ENCODE data around the gene CNKSR1.

CNKSR1 gene

GRCh38 chr1:26132834-26133167 lies 44.5 kb upstream of the CNKSR1 start:
- ChIA-PET POLR2A (no interaction called here), CTCF (interaction anchor here (1.1 kb wide), 1 partner anchor 13 kb away, joined by 6 read pairs; no protein-coding TSS in a partner anchor)
- no peaks in the 10 kb centered on the region for H3K4me1 ChIP-seq (ENCODE audit: control insufficient read depth, insufficient read depth, low read length)
- no peaks in the 10 kb centered on the region for H3K9me3 ChIP-seq (ENCODE audit: control insufficient read depth, insufficient read depth, low read depth, low read length)
- TF ChIP-seq ZNF223 (tag by site-specific recombination; IDR thresholded peaks at IDR 0.05), result no peak
- no peak for TF ChIP-seq PRDM6 (tag by site-specific recombination; IDR thresholded peaks at IDR 0.05)
- no peak for TF ChIP-seq ZBTB1 (tag by site-specific recombination; IDR thresholded peaks at IDR 0.05)
- no peak for TF ChIP-seq ZBTB6 (tag by site-specific recombination; IDR thresholded peaks at IDR 0.05)
- no peak for TF ChIP-seq PRDM2 (tag by site-specific recombination; IDR thresholded peaks at IDR 0.05; ENCODE audit: borderline replicate concordance)
- TF ChIP-seq ZNF561 (tag by site-specific recombination; IDR thresholded peaks at IDR 0.05; ENCODE audit: borderline replicate concordance), result no peak
- no peak for TF ChIP-seq ZNF580 (tag by site-specific recombination; IDR thresholded peaks at IDR 0.05)
- TF ChIP-seq ZNF112 (tag by site-specific recombination; IDR thresholded peaks at IDR 0.05), result no peak
- TF ChIP-seq ZNF16 (tag by site-specific recombination; IDR thresholded peaks at IDR 0.05; ENCODE audit: low read depth), result no peak
- no peak for TF ChIP-seq SP3 (tag by site-specific recombination; IDR thresholded peaks at IDR 0.05)
- TF ChIP-seq ZXDB (tag by site-specific recombination; IDR thresholded peaks at IDR 0.05), result no peak
- no peak for TF ChIP-seq ZNF211 (tag by site-specific recombination; IDR thresholded peaks at IDR 0.05; ENCODE audit: low read depth)
- TF ChIP-seq REST (tag by site-specific recombination; IDR thresholded peaks at IDR 0.05), result no peak
- TF ChIP-seq, protein P1, sequence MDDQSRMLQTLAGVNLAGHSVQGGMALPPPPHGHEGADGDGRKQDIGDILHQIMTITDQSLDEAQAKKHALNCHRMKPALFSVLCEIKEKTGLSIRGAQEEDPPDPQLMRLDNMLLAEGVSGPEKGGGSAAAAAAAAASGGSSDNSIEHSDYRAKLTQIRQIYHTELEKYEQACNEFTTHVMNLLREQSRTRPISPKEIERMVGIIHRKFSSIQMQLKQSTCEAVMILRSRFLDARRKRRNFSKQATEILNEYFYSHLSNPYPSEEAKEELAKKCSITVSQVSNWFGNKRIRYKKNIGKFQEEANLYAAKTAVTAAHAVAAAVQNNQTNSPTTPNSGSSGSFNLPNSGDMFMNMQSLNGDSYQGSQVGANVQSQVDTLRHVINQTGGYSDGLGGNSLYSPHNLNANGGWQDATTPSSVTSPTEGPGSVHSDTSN (CRISPR knock-in tag; IDR thresholded peaks at IDR 0.05), result no peak
- no peak overlapping the region for H3K27ac ChIP-seq (ENCODE audit: extremely low read depth, low read depth, low read length)
- H3K4me3 ChIP-seq (ENCODE audit: low read depth, low read length), result no peak overlapping the region
- H3K36me3 ChIP-seq (ENCODE audit: control insufficient read depth in 2 of 2, insufficient read depth in 1 of 2, low read length in 2 of 2), result no peaks in the 10 kb centered on the region

Measured in HEK293 (cell line).